HG03521 (cell line): ENCODE results near the gene BPTF.
"Not testable (repeated sequence)": the region's sequence is repeated elsewhere in the genome, so short reads cannot be mapped to it uniquely, and the experiment has no call there.

Experiments used
- ATAC-seq: cut with Tn5 transposase; IDR thresholded peaks from one replicate; pipeline ENCODE4 v1.9.1; 2021; ENCODE audit warnings: mild to moderate bottlenecking, moderate library complexity; ENCODE audit not compliant: unreplicated experiment

The BPTF gene

DNA sequence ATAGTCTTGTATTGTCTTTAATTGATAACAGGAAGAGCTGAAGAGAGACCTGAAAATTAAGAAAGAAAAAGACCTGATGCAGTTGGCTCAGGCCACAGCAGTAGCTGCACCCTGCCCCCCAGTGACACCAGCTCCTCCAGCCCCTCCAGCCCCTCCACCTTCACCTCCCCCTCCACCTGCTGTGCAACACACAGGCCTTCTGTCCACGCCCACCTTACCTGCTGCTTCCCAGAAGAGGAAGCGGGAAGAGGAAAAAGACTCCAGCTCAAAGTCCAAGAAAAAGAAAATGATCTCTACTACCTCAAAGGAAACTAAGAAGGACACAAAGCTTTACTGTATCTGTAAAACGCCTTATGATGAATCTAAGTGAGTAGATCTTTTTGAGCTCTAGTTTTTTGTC lies 134.2 kb downstream of the BPTF start:
- no peak for ATAC-seq

DNA sequence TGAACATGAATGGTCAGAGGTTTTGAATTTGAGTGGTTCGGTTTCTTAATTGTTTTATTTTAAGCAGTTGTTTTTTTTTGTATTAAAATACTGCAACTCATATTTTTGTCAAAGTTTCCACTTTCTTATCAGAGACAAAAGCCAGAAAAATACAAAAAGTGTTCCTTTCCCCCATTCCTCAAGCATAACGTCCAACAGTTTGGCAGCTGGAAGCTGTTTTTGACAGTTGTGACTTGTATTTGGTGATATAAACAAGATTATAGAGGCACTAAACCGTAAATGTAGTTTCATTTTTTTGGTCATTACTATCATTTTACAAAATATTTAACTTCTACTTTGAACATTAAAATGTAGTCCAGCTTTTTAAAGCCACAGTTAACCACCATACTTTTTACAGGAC lies 135.0 kb downstream of the BPTF start:
- ATAC-seq: not testable (repeated sequence)

DNA sequence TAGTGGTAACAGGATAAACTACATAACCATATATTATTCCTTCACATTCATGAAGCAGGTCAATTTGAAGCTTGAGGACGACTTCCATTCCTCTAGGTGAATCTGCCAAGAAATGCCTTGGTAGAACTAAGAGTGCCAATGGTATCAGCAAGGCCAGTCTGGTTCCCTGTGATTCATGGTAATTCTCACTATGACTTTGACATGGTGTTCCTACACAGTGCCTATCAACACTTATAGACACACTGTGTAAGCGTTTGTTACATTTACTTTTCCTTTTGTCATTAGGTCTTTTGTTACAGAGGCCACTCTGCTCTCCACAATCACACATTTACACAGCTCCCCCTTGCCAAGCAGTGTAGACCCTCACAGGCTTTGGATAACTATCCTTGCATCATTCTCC lies 136.9 kb downstream of the BPTF start:
- ATAC-seq: not testable (repeated sequence)

DNA sequence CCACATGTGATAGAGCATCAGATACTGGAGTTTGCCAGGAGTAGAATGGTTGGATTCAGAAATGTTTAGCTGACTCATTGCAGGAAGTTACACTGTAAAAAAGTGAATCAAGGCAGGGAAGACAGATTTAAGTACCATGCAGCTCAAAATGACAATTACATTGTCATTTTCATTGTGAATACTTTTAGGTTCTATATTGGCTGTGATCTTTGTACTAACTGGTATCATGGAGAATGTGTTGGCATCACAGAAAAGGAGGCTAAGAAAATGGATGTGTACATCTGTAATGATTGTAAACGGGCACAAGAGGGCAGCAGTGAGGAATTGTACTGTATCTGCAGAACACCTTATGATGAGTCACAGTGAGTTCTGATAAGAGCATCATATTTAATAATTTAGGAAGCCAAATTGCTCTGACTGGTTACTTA lies 137.9 kb downstream of the BPTF start:
- ATAC-seq: peak; percentile 56

DNA sequence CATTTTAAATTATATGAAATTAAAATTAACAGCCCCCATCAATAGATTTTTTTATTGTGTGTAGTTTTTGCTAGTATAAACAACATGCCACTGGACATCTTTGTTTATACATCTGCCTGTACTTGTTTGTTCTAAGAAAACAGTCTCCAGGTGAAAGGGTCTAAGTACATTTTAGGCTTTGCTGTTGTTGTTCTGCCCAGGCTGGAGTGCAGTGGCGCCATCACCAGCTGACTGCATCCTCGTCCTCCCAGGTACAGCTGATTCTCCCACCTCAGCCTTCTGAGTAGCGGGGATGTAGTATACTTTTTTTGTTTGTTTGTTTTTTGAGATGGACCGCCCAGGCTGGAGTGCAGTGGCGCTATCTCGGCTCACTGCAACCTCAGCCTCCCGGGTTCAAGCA lies 145.5 kb downstream of the BPTF start:
- ATAC-seq: no peak

DNA sequence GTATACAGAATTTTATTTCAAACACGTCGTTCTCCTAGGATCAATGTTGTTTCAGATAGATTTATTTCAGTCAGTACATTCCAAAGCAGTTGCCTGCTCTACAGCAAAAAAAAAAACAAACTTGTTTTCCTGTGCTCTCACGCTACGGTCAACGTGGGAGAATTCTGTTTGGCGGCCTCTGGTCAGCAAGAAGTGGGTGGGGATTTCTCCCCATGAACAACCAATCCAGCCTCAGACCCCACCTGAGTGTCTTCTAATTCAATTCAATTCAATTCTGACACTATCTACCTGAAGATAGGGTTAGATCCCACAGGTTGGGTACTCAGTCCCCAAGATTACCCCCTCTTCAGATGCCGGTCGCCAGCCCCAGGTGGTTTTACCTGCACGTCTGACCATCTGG lies 148.9 kb downstream of the BPTF start:
- no peak for ATAC-seq

DNA sequence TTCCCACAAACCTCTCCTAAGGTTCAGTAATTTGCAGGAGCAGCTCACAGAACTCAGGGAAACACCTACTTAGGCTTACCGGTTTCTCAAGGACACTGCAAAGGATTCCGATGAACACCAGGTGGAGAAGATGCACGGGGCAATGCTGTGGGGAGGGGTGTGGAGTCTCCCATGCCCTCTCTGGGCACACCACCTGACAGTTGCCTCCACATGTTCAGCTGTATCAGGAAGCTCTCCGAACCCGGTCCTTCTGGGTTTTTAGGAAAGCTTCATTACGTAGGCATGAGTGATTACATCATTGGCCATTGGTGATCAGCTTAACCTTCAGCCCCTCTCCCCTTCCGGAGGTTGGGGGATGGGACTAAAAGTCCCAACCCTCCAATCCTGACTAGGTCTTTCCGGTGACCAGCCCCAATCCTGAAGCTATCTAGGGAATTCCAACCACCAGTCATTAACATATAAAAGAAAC lies 149.3 kb downstream of the BPTF start:
- ATAC-seq: no peak

DNA sequence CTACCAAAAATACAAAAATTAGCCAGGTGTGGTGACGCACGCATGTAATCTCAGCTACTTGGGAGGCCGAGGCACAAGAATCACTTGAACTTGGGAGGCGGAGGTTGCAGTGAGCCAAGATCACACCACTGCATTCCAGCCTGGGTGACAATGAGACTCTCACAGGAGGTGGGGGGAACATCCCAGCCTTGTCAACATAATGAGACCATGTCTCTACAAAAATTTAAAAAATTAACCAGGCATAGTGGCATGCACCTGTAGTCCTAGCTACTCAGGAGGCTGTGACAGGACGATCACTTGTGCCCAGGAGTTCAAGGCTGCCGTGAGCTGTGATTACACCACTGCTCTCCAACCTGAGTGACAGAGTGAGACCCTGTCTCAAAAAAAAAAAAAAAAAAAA lies 151.0 kb downstream of the BPTF start:
- not testable (repeated sequence) for ATAC-seq

DNA sequence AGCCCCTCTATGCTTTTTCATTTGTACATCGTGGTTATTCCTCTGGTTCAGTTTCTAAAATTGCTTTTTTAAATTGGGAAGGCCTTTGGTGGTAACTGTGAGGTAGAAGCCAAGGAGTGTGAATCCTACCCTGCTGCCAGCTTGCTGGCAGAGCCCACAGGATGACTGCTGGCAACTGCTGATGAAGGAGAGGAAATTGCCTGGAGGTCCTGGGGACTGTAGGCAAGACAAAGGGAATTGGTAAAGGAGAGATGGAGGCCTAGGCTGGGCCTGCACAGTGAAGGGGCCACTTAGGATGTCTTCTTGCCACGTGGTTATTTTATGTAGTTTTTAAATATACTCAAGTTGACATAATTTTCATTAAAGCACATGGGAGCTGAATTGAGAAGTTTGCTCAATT lies 155.2 kb downstream of the BPTF start:
- no peak for ATAC-seq

DNA sequence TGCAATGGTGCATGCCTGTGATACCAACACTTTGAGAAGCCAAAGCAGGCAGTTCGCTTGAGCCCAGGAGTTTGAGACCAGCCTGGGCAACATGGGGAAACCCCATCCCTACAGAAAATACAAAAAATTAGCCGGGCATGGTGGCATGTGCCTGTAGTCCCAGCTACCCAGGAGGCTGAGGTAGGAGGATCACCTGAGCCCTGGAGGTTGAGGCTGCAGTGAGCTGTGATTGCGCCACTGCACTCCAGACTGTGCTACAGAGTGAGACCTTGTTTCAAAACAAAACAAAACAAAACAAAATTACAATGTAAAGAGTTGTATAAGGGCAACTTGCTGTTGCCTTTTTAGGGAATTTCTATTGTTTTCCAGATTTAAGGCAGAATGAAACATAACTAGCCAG lies 155.6 kb downstream of the BPTF start:
- not testable (repeated sequence) for ATAC-seq

DNA sequence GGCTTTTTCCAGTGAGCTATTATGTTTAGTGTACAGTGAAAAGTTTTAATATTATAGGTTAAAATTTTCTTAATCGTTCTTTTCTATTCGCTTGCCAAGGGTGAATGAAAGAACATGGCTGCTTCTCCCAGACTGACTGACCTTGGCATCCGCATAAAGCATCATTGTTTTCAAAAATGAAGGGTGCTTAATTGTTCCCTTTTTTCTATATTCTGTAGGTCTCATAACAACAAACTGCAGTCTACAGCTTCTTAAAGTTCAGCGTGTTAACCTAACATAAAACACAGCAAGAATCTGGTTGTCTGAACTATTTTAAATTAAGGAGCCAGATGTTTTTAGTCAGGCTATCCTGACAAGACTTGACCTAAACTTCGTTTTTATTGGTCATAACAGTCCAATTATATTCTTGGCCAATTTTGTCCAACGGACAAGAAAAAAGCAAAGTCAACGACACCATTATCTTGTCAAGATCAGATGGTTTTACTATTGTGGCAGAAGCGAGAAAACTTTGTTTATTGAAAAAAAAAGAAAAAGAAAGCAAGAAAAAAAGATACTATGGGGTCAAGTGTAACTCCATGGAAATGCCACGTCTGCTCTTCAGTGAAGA lies 156.8 kb downstream of the BPTF start:
- no peak for ATAC-seq

DNA sequence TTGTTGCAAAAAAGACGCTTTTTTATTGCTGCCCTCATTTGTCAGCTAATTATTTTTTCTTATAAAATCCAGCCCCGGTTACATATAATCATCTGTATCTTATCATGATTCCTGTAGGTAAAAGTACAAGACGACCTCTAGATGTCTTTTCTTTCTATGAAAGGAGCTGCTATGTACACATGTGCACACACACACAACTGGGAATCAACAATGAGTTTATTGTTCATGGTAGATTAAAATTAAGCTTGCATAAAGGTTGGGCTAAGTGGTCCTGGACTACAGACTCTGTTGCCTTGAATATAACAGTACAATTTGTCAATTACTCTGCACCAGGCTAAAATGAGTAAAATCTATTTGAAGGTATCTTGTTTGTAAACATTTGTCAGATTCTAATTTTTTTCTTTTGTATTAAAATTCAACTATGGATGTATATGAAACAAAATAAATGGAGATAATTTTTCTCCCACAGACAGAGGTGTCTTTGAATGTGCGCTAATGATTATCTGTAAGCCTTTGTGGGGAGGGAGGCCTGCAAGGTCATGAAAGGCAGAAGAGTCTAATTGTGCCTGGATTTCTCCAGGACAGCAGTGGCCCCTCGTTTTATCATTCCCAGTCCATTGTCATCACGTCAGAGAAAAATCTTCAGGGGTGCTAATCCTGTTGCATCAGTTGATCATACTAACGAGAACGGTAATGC lies 157.5 kb downstream of the BPTF start:
- ATAC-seq: no peak

DNA sequence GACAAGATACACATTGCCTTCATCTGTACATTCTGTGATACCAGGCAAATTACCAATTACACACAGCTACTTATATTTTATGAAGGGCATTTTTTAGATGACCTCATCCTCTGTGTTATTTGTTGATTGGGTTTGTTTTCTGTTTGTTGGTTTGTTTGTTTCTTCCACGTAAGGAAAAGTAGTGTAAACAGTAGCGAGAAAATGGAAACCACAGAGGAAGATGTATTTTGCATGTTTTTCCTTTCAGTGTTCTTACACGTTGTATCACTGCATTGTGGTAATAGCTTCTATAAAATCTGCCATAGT lies 158.0 kb downstream of the BPTF start:
- ATAC-seq: no peak

DNA sequence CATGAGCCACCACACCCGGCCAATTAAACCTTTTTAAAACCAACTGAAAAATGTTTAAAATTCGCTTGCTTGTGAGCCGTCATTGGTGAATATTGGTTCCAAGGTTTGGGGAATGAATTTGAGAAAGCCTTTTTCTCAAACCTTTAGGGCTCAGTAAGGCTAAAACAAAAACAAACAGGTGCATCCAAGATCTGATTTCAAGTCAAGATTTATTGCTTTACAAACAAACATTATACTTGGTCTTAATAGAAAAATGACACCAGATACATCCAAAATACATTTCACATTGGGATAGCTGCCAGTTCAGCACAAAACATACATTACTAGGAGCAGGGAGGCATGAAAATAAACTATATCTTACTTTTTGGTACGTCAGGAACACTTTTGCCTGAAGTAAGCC lies 165.6 kb downstream of the BPTF start:
- no peak for ATAC-seq

DNA sequence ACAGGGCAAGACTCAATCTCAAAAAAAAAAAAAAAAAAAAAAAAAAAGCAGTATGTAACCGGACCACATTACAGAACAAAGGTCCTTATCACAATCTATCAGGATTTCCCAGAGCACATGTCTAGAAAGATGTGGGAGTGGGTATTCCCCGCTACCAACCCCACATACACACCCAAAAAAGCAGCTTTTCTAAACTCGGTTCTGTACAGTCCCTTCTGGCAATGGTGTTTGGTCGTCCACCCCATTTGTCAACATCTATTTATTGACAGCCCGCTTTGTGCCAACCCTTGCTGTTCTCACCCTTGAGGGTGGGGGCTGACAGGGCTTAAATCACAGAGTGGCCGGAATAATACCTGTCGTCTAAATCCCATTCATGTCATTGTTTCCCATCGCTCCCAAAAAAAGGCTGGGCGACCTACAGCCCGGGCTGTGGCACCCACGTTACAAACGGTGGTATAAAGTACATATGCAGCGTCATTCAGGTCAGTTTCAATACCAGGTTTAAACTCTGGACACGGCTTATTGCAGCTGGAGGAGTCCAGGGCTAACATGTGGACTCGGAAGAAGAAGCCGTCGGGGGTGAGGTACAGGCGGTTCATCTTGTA lies 167.3 kb downstream of the BPTF start:
- no peak for ATAC-seq

DNA sequence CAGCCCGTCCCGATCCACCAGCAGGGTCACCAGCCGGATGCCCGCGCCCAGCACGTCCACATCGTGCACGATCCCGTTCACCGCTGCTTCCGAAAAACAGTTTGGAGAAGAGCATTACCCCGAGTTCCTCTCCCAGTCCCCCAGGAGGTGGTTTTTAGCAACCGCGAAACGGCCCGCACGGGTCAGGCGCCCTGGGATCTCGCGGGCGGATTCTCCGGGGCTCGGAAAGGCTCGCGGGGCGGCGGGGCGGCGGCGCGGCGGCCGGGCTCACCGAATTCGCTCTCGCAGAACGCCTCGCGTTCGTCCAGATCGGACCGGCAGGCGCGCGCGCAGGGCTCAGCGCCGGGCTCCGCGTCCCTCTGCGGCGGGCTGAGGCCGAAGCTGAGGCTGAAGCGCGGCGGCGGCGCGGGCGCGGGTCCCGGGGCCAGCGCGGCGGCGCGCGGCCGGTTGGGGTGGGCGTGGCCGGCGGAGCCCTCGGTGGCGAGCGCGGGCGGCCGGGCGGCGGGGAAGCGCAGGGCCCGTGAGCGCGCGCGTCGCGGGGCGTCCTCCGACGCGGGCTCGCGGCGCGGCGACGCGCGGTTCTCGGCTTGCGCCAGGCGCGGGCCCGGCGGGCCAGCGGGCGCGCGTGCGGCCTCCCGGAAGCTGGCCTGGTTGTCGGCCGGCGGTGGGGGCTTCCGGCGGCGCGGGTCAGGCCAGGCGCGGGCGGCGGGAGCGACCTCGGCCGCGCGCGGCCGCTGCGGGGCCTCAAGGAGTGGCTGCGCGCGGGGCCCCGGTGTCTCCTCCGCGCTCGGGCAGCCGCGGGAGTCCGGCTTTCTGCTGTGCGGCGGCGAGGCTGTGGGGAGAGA lies 168.1 kb downstream of the BPTF start:
- ATAC-seq: peak; percentile 84

DNA sequence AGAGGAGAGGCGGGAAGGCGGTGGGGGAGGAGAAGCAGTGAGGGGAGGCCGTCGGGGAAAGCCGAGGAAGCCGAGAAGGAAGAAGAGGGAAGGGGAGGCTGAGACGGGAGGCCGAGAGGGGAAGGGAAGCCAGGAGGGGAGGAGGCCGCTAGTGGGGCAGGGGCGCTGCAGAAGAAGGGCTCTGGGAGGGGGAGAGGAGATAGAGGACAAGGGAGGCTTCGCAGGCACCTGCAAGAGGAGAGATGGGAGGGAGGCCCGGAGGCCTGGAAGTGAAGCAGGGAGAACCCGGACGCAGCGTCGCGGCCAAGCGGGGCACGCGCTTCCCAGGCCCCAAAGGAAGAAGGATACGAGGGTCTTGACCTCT lies 168.7 kb downstream of the BPTF start:
- ATAC-seq: peak; percentile 2

DNA sequence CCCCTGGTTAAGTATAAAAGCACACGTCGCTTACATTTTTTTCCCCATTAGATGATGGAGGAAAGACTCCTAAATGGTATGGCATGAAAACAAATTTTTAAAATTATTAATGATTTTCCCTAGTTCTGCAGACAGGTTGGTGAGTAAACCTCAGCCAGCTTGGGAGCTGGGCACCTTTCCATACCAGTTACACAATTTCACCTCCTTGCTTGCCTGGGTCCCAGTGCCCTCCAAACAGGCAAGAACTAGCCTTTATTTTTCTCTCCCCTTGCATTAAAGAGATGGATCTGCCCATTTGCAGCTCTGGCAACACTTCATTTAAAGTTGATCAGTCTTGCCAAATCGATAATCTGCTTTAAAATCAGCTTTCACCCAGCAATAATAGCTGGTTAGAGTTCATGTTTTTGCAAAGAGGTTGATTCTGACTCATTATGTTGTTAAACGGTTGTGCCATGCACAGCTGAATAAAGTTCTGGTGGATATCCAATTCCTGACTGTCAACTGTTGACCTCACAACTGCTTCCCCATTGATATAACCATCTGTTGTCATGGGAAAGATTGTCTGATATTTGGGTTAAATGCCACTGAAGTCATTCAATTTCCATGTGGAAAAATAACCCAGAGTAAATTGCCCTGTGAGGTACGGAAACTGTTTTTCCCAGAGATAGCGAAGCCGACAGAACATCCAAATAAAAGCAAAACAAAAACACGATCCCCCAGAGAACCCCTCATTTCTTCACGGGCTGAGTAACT lies 169.7 kb downstream of the BPTF start:
- ATAC-seq: no peak

DNA sequence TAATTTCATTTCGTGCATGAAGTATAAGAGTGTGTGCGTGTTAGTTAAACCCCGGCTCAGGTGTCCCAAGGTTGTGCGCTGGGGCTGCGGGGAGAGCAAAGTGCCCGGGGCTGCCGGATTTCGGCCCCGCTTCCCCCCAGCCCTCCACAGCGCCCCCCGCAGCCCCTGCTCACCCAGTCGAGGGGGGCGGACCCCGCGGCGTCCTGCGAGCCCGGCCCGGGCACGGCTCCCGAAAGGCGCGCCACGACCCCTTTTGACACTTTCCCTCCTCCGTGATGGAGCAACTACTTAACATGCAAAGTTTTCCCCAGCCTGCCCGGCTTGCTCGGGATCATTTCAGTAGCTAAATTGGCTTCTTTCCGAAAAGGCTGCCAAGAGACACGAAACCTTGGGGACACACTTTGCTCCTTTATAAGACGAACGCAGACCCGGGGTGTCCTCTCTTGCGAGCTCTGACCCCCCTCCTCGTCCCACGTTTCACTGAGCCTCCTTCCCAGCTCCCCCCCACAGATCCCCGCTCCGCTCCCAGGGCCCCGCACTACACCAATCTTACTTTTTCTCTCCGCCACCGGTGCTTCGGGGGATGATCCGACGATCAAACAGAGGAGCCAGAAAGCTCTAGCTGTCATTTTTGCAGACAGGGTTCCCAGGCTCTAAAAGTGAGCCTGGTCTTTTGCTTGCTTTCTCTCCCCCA lies 170.4 kb downstream of the BPTF start:
- ATAC-seq: no peak
